Ishikawa (cell line): Measurements from ENCODE around the gene HIGD1C.

Experiments
- CEBPB ChIP-seq: IDR thresholded peaks from 2 replicates; pipeline ENCODE4 v1.6.1; 2012
- CREB1 ChIP-seq: IDR thresholded peaks from 2 replicates; pipeline ENCODE4 v1.6.1; 2012; ENCODE audit warnings: low read depth
- EGR1 ChIP-seq: IDR thresholded peaks from 2 replicates; pipeline ENCODE4 v1.6.1; 2012
- EP300 ChIP-seq: IDR thresholded peaks from 2 replicates; pipeline ENCODE4 v1.6.1; 2012; ENCODE audit warnings: borderline replicate concordance
- FOXM1 ChIP-seq: IDR thresholded peaks from 2 replicates; pipeline ENCODE4 v1.6.1; 2012; ENCODE audit warnings: low read depth, borderline replicate concordance
- NFIC ChIP-seq: IDR thresholded peaks from 2 replicates; pipeline ENCODE4 v1.6.1; 2012
- RAD21 ChIP-seq: IDR thresholded peaks from 2 replicates; pipeline ENCODE4 v1.6.1; 2012; ENCODE audit warnings: low read depth
- REST ChIP-seq: IDR thresholded peaks from 2 replicates; pipeline ENCODE4 v1.6.1; 2012; ENCODE audit warnings: low read depth, mild to moderate bottlenecking
- TAF1 ChIP-seq: IDR thresholded peaks from 2 replicates; pipeline ENCODE4 v1.6.1; 2012; ENCODE audit warnings: low read depth, mild to moderate bottlenecking
- TCF12 ChIP-seq: IDR thresholded peaks from 2 replicates; pipeline ENCODE4 v1.6.1; 2012; ENCODE audit warnings: low read depth
- TEAD4 ChIP-seq: IDR thresholded peaks from 2 replicates; pipeline ENCODE4 v1.6.1; 2012
- YY1 ChIP-seq: IDR thresholded peaks from 2 replicates; pipeline ENCODE4 v1.6.1; 2012; ENCODE audit warnings: low read depth
- ZBTB7A ChIP-seq: IDR thresholded peaks from 2 replicates; pipeline ENCODE4 v1.6.1; 2012; ENCODE audit warnings: low read depth
- TF ChIP-seq, protein P1 (sequence below): IDR thresholded peaks from 2 replicates; pipeline ENCODE4 v1.6.1; 2012
- TF ChIP-seq, protein P2 (sequence below): IDR thresholded peaks from 2 replicates; pipeline ENCODE4 v1.6.1; 2012

Gene HIGD1C

DNA sequence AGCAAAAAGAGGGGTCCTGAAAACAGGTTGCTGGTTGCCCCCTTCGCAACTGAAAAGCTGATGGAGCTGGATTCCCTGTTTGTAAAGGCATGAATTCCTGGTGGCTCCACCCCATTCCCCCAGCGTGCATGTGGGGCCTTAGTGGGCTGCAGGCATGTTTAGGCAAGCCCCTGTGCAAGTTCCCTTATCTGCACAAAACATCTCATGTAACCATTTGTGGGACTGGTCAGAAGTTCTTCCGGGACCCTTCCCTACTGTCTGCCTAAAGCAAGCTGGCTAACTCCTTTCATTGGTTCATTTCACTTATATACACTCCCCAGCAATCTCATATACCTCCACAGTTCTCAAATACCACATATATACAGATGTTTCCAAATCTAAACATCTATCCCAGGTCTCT is 24.0 kb upstream of the HIGD1C start:
- TF ChIP-seq NFIC, result no peak
- TF ChIP-seq, protein P1, sequence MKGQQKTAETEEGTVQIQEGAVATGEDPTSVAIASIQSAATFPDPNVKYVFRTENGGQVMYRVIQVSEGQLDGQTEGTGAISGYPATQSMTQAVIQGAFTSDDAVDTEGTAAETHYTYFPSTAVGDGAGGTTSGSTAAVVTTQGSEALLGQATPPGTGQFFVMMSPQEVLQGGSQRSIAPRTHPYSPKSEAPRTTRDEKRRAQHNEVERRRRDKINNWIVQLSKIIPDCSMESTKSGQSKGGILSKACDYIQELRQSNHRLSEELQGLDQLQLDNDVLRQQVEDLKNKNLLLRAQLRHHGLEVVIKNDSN, result no peak
- TF ChIP-seq ZBTB7A, result no peak
- TF ChIP-seq RAD21, result no peak
- no peak for TF ChIP-seq EGR1
- no peak for TF ChIP-seq TEAD4
- no peak for TF ChIP-seq YY1
- TF ChIP-seq, protein P2, sequence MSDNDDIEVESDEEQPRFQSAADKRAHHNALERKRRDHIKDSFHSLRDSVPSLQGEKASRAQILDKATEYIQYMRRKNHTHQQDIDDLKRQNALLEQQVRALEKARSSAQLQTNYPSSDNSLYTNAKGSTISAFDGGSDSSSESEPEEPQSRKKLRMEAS, result no peak
- no peak for TF ChIP-seq FOXM1
- no peak for TF ChIP-seq EP300
- no peak for TF ChIP-seq TAF1
- no peak for TF ChIP-seq TCF12
- TF ChIP-seq REST, result no peak
- no peak for TF ChIP-seq CEBPB
- TF ChIP-seq CREB1, result no peak

GRCh38 chr12:50929831-50930230 is 22.5 kb upstream of the HIGD1C start:
- no peak for TF ChIP-seq CREB1
- no peak for TF ChIP-seq NFIC

DNA sequence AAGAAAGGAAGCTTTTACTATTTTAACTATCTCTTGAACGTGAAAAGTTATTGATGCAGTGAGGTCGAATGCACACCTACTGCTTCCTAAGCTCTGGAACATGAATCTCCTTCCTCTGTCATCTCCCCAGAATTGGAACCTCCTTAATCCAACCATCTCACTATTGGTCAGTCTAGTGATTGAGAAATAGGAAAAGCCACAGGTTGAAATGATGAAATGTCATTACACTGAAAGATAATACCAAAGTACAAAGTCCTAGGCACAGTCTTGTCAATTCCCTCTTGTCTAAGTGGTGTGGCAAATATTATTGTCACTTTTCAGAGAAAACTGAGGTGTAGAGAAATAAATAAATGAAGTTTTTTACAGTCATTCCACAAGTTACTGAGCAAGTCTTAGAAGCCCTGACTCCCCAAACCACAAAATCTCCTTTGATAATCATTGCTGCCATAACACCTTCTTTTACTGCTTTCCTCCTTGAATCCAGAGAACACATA is 19.5 kb upstream of the HIGD1C start:
- no peak for TF ChIP-seq TEAD4
- TF ChIP-seq CEBPB, result no peak
- no peak for TF ChIP-seq ZBTB7A
- TF ChIP-seq CREB1, result no peak
- TF ChIP-seq RAD21, result no peak
- TF ChIP-seq EP300, result no peak
- TF ChIP-seq REST, result no peak
- TF ChIP-seq NFIC, result no peak
- TF ChIP-seq FOXM1, result no peak
- TF ChIP-seq, protein P1, result no peak
- TF ChIP-seq YY1, result no peak
- no peak for TF ChIP-seq TCF12
- no peak for TF ChIP-seq TAF1
- TF ChIP-seq, protein P2, result no peak
- TF ChIP-seq EGR1, result no peak

GRCh38 chr12:50933459-50934124 is 18.8 kb upstream of the HIGD1C start:
- TF ChIP-seq REST, result no peak
- no peak for TF ChIP-seq EGR1
- no peak for TF ChIP-seq EP300
- TF ChIP-seq, protein P2, result no peak
- TF ChIP-seq TCF12, result no peak
- TF ChIP-seq NFIC, result no peak
- TF ChIP-seq TEAD4, result no peak
- no peak for TF ChIP-seq FOXM1
- no peak for TF ChIP-seq TAF1
- TF ChIP-seq YY1, result no peak
